B cell (primary cell): ENCODE measurements around the gene PRR33. TPM values are rescaled to one million over a fixed set of nuclear protein-coding genes. Genes with fewer than 3 reads are reported as not detected.
A peak's percentile ranks its signal among the peaks of the same experiment; 100 is the strongest.
"Not testable (repeated sequence)": the region's sequence is repeated elsewhere in the genome, so short reads cannot be mapped to it uniquely, and the experiment has no call there.

Source experiments
- ATAC-seq: fragments of 200-7000 bp; cut with Tn5 transposase; one replicate; pipeline ENCODE4 v1.10.0; 2021; ENCODE audit warnings: low read depth, mild to moderate bottlenecking, moderate number of reproducible peaks, moderate library complexity
- CTCF ChIA-PET: fragments of 350-600 bp; sonication (Branson Sonifier 250); formaldehyde crosslinking; loops from one replicate; lab custom pipeline; 2021; ENCODE audit warnings: antibody characterized with exemption, inconsistent platforms; lab: Charles Lee
- POLR2A ChIA-PET: fragments of 350-600 bp; sonication (Branson Sonifier 250); formaldehyde crosslinking; loops from one replicate; lab custom pipeline; 2021; ENCODE audit warnings: antibody characterized with exemption; lab: Charles Lee
- DNase-seq: peaks from one replicate; pipeline ENCODE4 v3.0.0; 2013
- H2AFZ ChIP-seq: 2 replicates; pipeline ENCODE4 v1.6.1; 2012; ENCODE audit warnings: mild to moderate bottlenecking, low read depth, low read length; ENCODE audit not compliant: insufficient read depth, poor library complexity, severe bottlenecking
- H3K27ac ChIP-seq, 2 donors: 1 replicate in 1 of 2; 2 replicates in 1 of 2; pipeline ENCODE4 v1.5.1; 2012 to 2013; ENCODE audit warnings: low read length in 2 of 2, mild to moderate bottlenecking in 2 of 2, moderate library complexity in 1 of 2
- H3K27me3 ChIP-seq, 4 experiments: fragments of 200-600 bp in 1 of 4; sonication (generic) in 1 of 4; replicated peaks in 1 of 4; 1 replicate in 2 of 4; 2 replicates in 2 of 4; pipeline versions ENCODE4 v1.6.1 to v1.7.0; 2013 to 2016; ENCODE audit warnings: low read length in 3 of 4, mild to moderate bottlenecking in 2 of 4, mixed read lengths in 1 of 4, moderate library complexity in 1 of 4; ENCODE audit not compliant: insufficient read depth in 4 of 4, control insufficient read depth in 3 of 4; ENCODE audit errors: control extremely low read depth in 1 of 4
- H3K36me3 ChIP-seq, 2 experiments: replicated peaks in 1 of 2; 1 replicate in 1 of 2; 2 replicates in 1 of 2; pipeline versions ENCODE4 v1.6.1 to v1.7.1; 2013; ENCODE audit warnings: low read length in 1 of 2; ENCODE audit not compliant: insufficient read depth in 2 of 2, control insufficient read depth in 1 of 2; ENCODE audit errors: control extremely low read depth in 1 of 2, extremely low read depth in 1 of 2
- H3K4me1 ChIP-seq, 2 donors: fragments of 200-600 bp in 1 of 2; sonication (generic) in 1 of 2; 1 replicate in 1 of 2; 2 replicates in 1 of 2; pipeline versions ENCODE4 v1.5.1 to v1.6.1; 2013 to 2017; ENCODE audit warnings: low read length in 2 of 2; ENCODE audit not compliant: control insufficient read depth in 2 of 2, insufficient read depth in 2 of 2
- H3K4me2 ChIP-seq: replicated peaks from 2 replicates; pipeline ENCODE3; 2012; ENCODE audit warnings: mild to moderate bottlenecking, low read depth, low read length; ENCODE audit not compliant: poor library complexity, severe bottlenecking
- H3K4me3 ChIP-seq, 5 experiments: fragments of 200-600 bp in 1 of 5; sonication (generic) in 1 of 5; 1 replicate in 3 of 5; 2 replicates in 2 of 5; pipeline versions ENCODE4 v1.5.1 to v1.7.0; 2011 to 2016; ENCODE audit warnings: low read length in 4 of 5, mild to moderate bottlenecking in 4 of 5, low read depth in 2 of 5, control low read depth in 1 of 5, moderate library complexity in 1 of 5; ENCODE audit not compliant: insufficient read depth in 1 of 5; ENCODE audit errors: control extremely low read depth in 1 of 5, extremely low read depth in 1 of 5
- H3K79me2 ChIP-seq: fragments of 200-600 bp; sonication (generic); one replicate; pipeline ENCODE4 v1.6.0; 2016; ENCODE audit warnings: low read length; ENCODE audit not compliant: control insufficient read depth, insufficient read depth
- H3K9ac ChIP-seq: fragments of 200-600 bp; sonication (generic); 2 replicates; pipeline ENCODE4 v1.6.1; 2017; ENCODE audit warnings: mild to moderate bottlenecking, low read length, moderate library complexity
- H3K9me3 ChIP-seq, 3 donors: one replicate each; pipeline versions ENCODE4 v1.6.1 to v1.7.1; 2013; ENCODE audit warnings: low read length in 2 of 3; ENCODE audit not compliant: control insufficient read depth in 2 of 3, insufficient read depth in 1 of 3; ENCODE audit errors: control extremely low read depth in 1 of 3
- H4K20me1 ChIP-seq: 2 replicates; pipeline ENCODE4 v1.6.0; 2012; ENCODE audit warnings: mild to moderate bottlenecking, low read length; ENCODE audit not compliant: insufficient read depth, control insufficient read depth, poor library complexity, severe bottlenecking
- H3K27ac Mint-ChIP-seq: one replicate; pipeline ENCODE4 v1.8.0; 2021; ENCODE audit warnings: mixed read lengths
- H3K27me3 Mint-ChIP-seq: one replicate; pipeline ENCODE4 v1.8.0; 2021; ENCODE audit warnings: mixed read lengths
- H3K4me1 Mint-ChIP-seq: one replicate; pipeline ENCODE4 v1.8.0; 2021; ENCODE audit warnings: mixed read lengths
- H3K4me3 Mint-ChIP-seq: one replicate; pipeline ENCODE4 v1.8.0; 2021; ENCODE audit warnings: mixed read lengths
- H3K9me3 Mint-ChIP-seq: one replicate; pipeline ENCODE4 v1.8.0; 2022; ENCODE audit warnings: mixed read lengths; ENCODE audit not compliant: insufficient read depth
- EZH2 ChIP-seq: IDR thresholded peaks from 2 replicates; pipeline ENCODE4 v1.6.1; 2012; ENCODE audit warnings: borderline replicate concordance, low read depth, mild to moderate bottlenecking, moderate library complexity, low read length; ENCODE audit not compliant: insufficient read depth, poor library complexity, severe bottlenecking
- WGBS: methylation state at CpG from one replicate; pipeline ENCODE4 v1.1.5; 2013; ENCODE audit warnings: missing lambda C conversion rate; ENCODE audit not compliant: insufficient coverage; 5-methylcytosine and 5-hydroxymethylcytosine counted together
- intact Hi-C: fragments of 100-400 bp; cut with micrococcal nuclease; formaldehyde crosslinking; loops from one replicate; pipeline ENCODE4 v1.10.0; 2022
- polyA minus RNA-seq: library from RNA; depleted of rRNA, polyadenylated mRNA; stranded (reverse); fragments of >200 nt; gene quantifications from 2 replicates; pipeline ENCODE4 v1.2.3, GENCODE V29; 2012
- polyA plus RNA-seq: library from polyadenylated mRNA; depleted of rRNA; stranded (reverse); fragments of >200 nt; gene quantifications from 2 replicates; pipeline ENCODE4 v1.2.3, GENCODE V29; 2012
- total RNA-seq, 2 donors: library from RNA; stranded (reverse); fragments of 120-200 nt in 1 of 2; gene quantifications; 1 replicate in 1 of 2; 2 replicates in 1 of 2; pipeline versions ENCODE4 v1.2.3 to v1.2.4, GENCODE V29; 2013 to 2022
- TF ChIP-seq, protein P1 (sequence below): fragments of 200-600 bp; IDR thresholded peaks from one replicate; pipeline ENCODE4 v1.8.0; 2022; ENCODE audit warnings: antibody characterized with exemption, mild to moderate bottlenecking

Gene PRR33
- not detected in 2 replicates for total RNA-seq
- 0.05 TPM for total RNA-seq (2013)
- not detected in 2 replicates for polyA plus RNA-seq
- not detected in 2 replicates for polyA minus RNA-seq

DNA sequence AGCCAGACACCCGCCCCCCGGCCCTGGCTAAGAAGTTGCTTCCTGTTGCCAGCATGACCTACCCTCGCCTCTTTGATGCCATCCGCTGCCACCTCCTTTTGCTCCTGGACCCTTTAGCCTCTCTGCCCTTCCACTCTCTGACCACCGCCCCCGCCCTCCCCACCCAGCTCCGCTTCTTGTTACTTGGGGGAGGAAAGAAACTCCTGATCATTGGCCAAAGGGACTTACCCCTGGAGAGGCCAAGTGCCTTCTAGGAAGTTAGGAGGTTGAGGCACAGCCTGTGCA lies at the start of gene PRR33:
TSS of gene PRR33 (minus strand) at position 65 of the 285 bp plus-strand sequence. CDS start 1,311 bp downstream, outside the sequence.
- H3K4me3 ChIP-seq = no peak within 1 kb of the TSS
- no peak within 1 kb of the TSS for H3K4me3 Mint-ChIP-seq

DNA sequence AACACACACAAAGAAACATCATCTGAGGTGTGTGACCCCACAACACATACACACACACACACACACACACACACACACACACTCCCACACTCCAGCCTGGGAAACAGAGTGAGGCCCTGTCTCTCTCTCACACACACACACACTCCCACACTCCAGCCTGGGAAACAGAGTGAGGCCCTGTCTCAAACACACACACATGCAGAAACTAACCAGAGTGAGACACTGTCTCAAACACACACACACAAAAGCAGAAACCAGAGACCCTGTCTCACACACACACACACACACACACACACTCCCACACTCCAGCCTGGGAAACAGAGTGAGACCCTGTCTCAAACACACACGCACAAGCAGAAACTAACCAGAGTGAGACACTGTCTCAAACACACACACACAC lies 48.1 kb upstream of the PRR33 start:
- H3K4me1 Mint-ChIP-seq, H3K27ac ChIP-seq, H3K4me2 ChIP-seq, H3K4me3 Mint-ChIP-seq, H2AFZ ChIP-seq, CTCF ChIA-PET, H3K27me3 Mint-ChIP-seq, H3K27me3 ChIP-seq, ATAC-seq, intact Hi-C loops, DNase-seq, H3K27ac Mint-ChIP-seq, H3K36me3 ChIP-seq, H3K9ac ChIP-seq, H4K20me1 ChIP-seq, H3K4me3 ChIP-seq, H3K9me3 Mint-ChIP-seq, POLR2A ChIA-PET, H3K9me3 ChIP-seq, H3K4me1 ChIP-seq, H3K79me2 ChIP-seq: not testable (repeated sequence)
- 100% methylated on average over 1 of the region's 1 CpG for WGBS

More for the DNA sequence above, at the start of gene PRR33:
- peaks cover 37% of the 10 kb centered on the region for H3K4me1 Mint-ChIP-seq
- H3K9me3 Mint-ChIP-seq = no peaks in the 10 kb centered on the region
- Histone ChIP-seq H3K27ac (no peak within 1 kb of the TSS), H3K9me3 (no peaks in the 10 kb centered on the region), H3K4me1 (peaks cover 28 to 39% of the 10 kb centered on the region in 2 donors), H3K9ac (no peak within 1 kb of the TSS), H3K4me2 (peak within 1 kb of the TSS; percentile 57), H3K27me3 (no peaks in the 10 kb centered on the region), H3K36me3 (peaks cover 0 to 26% of the 10 kb centered on the region in 2 experiments), H3K79me2 (no peaks in the 10 kb centered on the region), H2AFZ (no peak within 1 kb of the TSS), H4K20me1 (peaks cover 67% of the 10 kb centered on the region)
- H3K27me3 Mint-ChIP-seq = no peaks in the 10 kb centered on the region
- H3K27ac Mint-ChIP-seq = peak within 1 kb of the TSS; percentile 65
- CTCF ChIA-PET = interaction anchor here (1.5 to 1.9 kb wide), 2 partner anchors 55 to 110 kb away, joined by 4 to 5 read pairs; no protein-coding TSS in a partner anchor
- peak; percentile 9 for ATAC-seq
- 14% methylated on average over 2 of the region's 7 CpGs for WGBS
- POLR2A ChIA-PET = interaction anchor here (1.2 to 1.3 kb wide), 4 partner anchors 10 to 38 kb away, joined by 3 to 6 read pairs (median 5); no protein-coding TSS in a partner anchor
- TF ChIP-seq EZH2 = no peak
- TF ChIP-seq, protein P1, sequence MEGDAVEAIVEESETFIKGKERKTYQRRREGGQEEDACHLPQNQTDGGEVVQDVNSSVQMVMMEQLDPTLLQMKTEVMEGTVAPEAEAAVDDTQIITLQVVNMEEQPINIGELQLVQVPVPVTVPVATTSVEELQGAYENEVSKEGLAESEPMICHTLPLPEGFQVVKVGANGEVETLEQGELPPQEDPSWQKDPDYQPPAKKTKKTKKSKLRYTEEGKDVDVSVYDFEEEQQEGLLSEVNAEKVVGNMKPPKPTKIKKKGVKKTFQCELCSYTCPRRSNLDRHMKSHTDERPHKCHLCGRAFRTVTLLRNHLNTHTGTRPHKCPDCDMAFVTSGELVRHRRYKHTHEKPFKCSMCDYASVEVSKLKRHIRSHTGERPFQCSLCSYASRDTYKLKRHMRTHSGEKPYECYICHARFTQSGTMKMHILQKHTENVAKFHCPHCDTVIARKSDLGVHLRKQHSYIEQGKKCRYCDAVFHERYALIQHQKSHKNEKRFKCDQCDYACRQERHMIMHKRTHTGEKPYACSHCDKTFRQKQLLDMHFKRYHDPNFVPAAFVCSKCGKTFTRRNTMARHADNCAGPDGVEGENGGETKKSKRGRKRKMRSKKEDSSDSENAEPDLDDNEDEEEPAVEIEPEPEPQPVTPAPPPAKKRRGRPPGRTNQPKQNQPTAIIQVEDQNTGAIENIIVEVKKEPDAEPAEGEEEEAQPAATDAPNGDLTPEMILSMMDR = no peak
- intact Hi-C loops = no loop called here
- no peak for DNase-seq
